HG03575 (cell line): ENCODE results near the gene KCNJ10.

Experiments
- ATAC-seq: cut with Tn5 transposase; IDR thresholded peaks from one replicate; pipeline ENCODE4 v1.9.1; 2021; ENCODE audit not compliant: unreplicated experiment, insufficient number of reproducible peaks, low FRiP score; ENCODE audit errors: extremely low read depth

The KCNJ10 gene

DNA sequence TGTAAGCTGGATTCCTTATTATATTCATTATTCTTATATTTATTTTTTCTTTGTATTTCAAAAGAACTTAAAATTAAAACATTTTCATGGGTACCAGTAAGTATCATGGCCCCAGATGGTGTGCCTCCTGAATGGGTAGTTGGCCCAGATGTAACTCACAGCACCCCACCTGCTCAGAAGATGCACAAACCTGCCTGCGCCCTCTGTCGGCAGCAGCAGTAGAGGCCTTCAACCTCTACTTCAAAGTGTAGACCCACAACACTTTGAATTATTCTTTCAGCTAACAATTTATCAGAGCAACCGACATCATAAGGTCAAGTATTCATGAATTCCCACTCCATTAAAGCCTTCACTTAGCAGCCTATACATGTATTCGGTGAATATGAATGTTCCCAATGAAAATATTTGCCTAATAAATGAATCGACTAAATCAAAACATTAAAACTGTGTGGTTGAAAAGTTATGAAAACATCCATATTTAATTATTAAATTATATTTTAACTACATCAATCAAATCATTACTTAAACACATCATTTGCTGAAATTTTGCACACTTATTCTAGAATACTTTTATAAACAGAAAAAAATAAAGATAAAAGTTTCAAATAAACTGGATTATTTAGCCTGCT is 63.5 kb downstream of the KCNJ10 start:
- ATAC-seq, result no peak

DNA sequence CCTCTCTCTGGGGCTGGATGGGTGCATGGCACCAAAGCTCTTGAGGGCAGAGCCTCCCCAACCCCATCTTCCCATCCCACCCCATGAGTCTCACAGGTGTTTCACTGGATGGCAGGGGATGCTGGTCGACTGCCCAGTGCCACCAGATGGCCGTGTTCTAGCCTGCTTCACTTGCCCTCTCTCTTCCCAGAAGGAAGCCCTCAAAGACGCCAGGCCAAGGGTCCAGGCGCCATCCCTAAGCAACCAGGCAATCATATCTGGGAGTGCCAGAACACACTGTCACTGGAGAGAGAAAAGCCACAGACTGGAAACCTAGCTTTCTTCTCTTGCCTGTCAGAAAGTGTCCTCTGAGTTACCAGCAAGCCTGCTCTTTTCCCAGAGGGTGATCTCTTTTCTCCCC is 64.9 kb downstream of the KCNJ10 start:
- ATAC-seq, result no peak

DNA sequence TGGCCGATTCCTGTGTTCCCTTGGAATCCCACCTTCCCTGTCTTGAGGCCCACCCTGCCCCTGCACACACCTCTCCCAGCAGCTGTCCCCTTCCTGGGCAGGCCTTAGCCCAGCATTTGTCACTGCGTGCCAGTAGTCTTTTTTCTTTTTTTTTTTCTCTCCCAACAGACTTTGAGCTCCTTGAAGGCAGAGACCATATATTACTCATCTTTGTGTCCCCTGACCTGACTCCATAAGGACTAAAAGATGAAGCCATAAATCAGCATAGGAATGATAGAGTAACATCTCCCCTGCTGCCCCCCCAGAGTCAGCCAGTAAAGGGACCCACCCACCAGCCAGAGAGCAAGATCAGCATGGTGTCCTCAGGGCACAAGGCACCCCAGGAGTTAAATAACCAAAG is 65.5 kb downstream of the KCNJ10 start:
- no peak for ATAC-seq

DNA sequence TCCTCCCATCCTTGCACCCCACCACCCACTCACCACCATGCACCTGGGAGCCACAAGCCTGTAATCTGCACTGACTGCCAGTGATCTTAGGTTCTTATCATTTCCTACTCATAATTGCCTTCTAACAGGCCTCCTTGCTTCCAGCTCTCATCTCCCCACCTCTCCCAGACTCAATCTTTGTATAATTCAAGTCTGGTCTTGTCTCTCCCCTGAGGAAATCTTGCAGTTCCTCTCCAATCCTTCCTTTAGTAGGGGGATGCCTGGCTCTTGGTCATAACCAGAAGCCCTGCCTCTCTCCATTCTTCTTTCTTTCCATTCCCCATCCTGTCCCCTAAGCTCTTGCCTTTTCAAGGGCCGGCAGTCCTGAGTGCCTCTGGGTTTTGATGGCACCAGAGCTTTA is 66.0 kb downstream of the KCNJ10 start:
- ATAC-seq, result no peak

DNA sequence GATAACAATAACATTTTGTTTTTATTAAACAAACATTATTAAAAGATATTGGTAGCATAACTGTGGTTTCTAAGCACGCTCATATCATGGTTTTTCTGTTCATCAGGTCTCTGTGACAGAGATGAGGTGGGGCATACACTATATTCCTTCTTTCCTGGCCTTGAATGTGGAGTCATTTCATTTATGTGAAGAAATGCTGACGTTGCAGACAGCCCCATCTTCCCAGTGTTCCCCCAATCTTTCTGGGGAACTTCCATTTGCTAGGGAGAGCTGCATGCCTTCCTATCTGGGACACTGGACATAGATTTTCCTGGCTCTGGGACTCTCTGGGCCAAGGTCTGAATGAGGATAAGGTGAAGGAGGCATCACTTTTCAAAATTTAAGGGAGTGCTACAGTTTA is 68.5 kb downstream of the KCNJ10 start:
- ATAC-seq, result no peak

DNA sequence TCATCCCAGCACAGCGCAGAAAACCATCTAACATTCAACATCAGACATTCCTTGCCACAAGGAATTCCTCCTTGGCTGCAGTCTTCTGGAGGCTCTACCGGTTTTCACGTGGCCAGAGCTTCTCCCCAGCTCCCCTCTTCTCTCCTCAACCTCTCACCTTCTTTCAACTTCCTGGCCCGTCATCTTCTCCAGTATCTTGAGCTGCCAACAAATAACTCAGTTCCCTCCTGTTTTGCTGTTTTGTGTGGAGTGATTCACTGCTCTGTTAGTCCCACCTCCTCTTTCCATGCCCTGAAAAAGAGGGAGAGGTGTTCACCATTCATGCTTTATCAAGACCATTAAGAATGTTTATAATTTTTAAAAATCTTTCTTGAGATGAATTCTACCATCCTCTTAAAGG is 70.8 kb downstream of the KCNJ10 start:
- no peak for ATAC-seq

DNA sequence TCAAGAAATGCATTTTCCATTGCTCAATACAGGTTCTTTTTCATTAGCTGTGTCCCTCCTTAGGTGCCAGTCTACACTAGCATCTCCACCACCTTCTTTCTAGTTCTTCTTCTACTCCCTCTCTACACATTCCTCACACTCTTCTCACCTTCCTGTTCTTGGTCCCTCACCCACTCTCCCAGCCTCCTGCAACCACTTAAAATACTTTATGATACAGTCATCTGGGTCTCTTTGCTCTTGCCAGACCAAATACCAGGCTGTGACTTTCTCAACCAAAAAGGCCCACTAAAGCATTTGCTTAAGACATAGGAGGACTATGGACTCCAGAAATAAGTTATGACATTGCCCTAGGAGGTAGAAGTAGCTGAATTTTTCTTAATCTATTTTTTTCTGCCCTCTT is 73.3 kb downstream of the KCNJ10 start:
- ATAC-seq, result no peak

DNA sequence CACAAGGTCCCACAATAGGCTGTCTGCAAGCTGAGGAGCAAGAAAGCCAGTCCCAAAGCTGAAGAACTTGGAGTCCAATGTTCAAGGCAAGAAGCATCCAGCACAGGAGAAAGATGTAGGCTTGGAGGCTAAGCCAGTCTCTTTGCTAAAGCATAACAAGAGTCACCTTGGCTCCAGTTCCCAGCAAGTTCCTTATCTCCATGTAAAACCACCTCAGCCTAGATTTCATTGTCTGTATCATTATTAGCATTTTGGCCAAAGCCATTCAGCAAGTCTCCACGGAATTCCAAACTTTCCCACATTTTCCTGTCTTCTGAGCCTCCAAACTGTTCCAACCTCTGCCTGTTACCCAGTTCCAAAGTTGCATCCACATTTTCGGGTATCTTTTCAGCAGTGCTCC is 75.1 kb downstream of the KCNJ10 start:
- ATAC-seq, result no peak

DNA sequence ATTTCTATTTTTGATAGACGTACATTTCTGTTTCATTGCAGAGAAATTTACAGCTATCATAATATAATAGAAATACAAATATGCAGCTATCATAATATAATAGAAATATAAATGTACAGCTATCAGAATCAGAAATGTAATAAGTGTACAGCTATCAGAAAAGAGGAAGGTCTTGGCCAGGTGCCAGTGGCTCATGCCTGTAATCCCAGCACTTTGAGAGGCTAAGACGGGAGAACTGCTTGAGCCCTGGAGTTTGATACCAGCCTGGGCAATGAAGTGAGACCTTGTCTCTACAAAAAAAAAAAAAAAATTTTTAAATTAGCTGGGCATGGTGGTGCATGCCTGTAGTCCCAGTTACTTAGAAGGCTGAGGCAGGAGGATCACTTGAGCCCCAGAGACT is 76.0 kb downstream of the KCNJ10 start:
- no peak for ATAC-seq

DNA sequence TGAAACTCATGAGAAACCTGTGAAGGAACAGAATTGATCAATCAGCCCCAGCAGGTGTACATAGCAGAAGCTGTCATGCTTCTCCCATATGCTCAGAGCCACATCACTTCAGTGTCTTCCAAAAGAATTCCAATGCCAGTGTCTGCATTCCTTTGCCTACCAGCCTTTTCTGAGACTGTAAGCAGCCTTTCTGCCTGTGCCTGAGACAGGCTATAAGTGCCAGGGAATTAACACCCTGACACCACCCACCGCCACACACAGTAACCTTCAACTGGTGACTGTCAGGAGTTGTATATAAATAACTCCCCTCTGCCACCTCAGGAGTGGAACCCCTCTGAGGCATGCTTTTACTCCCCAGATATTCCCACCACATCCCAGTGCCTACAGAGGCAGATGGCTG is 77.8 kb downstream of the KCNJ10 start:
- ATAC-seq, result no peak

DNA sequence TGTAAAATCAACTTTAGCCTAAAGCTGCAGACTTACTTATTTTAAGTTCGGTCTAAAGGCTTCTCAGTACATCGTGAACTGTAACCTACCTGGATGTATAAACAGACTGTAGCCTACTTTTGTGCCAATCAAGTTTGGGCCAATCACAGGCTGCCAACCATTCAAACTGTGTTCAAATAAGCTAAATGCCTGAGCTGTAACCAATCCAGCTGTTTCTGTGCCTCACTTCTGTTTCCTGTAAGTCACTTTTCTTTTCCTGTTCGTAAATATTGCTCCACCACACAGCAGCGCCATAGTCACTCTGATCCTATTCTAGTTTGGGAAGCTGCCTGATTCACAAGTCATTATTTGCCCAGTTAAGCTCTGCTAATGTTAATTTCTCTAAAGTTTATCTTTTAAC is 78.4 kb downstream of the KCNJ10 start:
- ATAC-seq, result no peak

DNA sequence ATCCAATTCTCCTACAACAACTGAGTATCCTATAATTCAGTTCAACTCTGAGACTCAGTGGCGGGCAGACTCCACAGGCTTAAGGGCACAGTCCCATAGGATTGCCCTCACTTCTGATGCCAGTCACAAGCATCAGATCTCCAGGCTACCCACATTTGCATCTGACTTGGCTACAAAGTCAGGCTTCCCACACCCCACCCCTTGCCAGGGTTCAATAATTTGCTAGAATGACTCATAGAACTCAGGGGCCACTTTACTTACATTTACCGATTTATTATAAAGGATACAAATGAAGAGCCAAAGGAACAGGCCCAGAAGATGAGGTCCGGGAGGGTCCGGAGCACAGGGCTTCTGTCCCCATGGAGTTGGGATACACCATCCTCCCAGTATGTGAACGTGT is 80.0 kb downstream of the KCNJ10 start:
- no peak for ATAC-seq

DNA sequence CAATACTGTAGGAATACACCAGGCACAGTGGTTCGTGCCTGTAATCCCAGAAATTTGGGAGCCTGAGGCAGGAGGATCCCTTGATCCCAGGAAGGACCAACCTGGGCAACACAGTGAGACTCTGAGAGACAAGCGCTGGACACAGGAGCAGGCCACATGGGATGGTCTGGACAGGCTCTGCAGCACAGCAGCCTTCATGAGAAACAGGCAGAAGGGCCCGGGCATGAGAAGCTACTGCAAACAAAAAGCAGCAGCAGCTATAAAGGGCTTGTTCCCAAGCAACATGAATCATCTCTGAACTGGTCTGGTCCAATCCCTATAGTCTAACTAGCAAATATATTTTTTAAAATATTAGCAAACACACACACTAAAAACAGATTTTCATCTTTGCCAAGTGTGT is 80.4 kb downstream of the KCNJ10 start:
- no peak for ATAC-seq

DNA sequence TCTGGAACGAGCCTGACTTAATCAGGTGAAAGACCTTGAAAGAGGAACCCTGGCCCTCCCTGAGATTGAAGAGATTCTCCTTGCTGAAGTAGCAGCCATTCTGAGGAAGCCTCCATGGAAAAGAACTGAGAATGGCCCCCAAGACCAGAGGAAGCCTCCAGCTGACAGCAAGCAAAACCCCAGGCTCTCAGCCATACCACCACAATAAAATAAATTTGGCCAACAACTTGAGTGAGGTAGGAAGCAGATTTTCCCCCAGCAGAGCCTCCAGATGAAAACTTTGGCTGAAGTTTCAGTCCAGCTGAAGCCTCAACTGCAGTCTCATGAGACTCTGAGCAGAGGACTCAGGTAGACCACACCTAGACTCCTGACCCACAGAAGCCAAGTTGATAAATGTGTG is 82.0 kb downstream of the KCNJ10 start:
- ATAC-seq, result no peak

DNA sequence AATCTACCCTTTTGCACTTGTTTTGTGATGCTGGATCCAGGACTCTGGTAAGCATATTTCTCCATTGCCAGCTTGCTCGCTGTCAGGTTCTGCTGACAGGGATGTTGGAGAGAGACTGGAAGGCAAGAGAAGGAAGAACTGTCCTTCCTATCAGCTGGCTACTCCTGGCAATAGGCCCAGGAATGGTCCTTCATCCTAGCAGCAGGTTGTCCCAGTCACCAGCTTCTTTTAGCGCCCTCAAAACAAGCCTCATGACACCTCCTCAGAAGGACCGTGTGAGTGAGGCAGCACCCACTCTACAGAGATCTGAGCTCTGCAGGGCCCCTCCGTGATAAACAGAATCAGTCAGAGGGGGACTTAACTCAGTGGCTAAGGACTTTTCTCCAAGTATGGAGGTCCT is 82.8 kb downstream of the KCNJ10 start:
- no peak for ATAC-seq

DNA sequence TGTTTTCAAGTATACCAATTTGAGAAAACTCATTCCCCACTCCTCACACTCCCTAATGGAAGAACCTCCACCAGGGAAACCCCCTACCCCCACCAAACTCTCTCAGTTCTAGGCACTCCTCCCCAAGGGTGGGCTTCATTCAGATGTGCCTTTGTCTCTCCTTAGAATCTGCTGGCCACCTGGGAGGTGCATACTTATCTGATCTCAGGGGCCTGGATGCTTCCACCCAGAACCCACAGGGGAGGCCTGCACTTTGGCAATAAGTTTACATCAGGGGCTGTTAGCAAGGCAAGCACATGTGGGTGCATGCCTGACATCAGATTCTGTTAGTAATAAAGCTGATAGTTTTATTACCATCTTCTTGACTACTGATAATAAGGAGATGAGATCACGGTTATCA is 83.4 kb downstream of the KCNJ10 start:
- no peak for ATAC-seq

DNA sequence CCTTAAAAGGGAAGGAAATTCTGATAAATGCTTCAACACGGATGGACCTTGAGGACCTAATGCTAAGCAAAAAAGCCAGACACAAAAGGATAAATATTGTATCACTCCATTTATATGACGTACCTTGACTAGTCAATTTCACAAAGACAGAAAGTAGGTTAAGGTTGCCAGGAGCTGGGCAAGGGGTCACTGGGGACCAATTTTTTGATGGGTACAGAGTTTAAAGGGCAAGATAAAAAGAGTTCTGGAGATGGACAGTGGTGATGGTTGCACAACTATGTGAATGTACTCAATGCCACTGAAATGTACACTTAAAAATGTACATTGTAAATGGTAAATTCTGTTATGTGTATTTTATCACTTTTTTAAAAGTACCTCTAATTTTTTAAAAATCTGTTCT is 83.9 kb downstream of the KCNJ10 start:
- no peak for ATAC-seq

DNA sequence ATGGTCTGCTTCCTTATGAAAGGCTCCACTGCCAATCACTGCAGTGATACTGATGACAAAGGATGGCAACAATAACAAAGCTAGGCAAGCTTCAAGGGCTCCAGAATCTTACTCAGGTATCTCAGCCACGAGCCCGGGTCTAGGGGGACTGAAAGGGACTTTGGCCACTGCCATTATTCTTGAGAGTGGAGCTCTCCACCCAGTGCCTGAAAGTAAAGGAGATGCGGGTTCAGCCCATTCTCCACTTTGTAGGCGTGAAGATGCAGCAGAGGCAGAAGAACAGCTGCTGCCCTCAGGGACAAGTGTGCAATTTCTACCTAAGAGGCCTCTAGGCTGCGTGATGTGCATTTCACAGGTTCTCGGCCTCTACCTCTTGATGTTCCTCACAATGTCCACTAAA is 84.5 kb downstream of the KCNJ10 start:
- no peak for ATAC-seq

DNA sequence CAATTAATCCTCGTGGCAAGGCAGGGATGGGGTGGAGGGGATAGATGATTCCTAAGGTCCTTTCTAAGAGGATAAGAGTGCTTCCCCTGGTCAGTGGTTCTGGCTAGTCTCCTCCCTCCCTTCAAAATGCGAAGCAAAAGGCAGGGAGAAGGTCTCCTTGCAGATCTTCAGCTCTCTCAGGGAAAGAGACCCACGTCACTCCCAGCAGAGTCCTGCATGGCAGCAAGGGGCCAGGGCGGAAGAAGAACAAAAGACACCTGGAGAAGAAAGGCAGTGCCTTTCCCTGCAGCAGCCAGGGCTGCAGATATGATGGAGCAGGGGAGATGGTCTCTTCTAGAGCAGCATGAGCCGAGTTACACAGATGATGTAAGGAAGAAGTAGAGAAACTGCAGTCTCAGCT is 86.3 kb downstream of the KCNJ10 start:
- ATAC-seq, result no peak

DNA sequence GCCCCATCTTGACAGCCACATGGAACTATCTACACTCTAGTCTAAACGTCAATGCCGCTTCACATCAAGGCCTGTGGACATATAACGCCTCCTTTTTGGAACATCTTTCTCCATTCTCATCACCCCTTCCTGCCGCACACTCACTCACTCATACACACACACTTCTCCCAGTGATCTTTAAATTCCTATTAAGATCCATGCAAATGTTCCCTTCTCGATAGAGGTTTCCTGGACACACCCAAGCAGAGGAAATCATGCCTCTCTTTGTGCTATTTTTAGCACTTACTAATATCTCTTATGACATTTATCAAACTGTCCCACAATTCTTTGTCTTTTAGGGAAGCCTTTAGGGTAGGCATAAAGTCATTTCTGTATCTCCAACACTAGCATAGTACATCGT is 87.7 kb downstream of the KCNJ10 start:
- ATAC-seq, result no peak

DNA sequence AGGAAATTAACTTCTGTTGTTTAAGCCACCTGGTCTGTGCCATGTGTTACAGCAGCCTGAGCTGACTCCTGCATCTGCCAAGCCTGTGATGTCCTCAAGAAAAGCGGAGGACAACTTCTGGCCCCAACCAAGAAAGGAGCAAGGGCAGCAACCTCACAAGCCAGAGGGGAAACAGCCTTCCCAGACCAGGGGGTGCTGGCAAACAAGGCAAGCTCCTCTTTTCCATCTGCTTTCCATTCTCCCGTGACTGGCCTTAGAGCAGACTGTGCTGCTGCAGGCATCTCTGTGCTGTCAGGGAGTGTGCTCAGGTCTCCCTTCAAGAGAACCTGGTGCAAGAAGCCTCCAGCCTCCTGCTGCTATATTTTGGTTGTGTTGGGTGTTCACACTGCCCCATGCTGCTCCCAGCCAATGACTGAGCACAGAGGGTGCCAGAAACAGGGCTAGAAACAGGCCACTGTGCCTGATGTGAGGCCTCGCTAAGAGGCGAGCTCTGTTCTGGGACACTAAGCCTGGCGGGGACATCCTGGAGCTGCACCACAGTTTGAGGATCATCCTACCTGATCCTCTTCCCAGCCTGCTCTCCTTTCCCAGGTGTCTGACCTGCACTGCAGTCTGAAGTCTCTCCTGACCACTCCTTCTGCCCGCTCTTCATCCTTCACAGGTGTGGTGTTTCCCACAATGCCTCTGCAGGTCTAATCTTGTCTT is 88.5 kb downstream of the KCNJ10 start:
- no peak for ATAC-seq
